GM18526 (cell line): ENCODE measurements around the gene RHOT1.

ENCODE experiments used
- POLR2A ChIP-seq: IDR thresholded peaks from 3 replicates; pipeline ENCODE4 v1.6.1; 2011; ENCODE audit not compliant: insufficient read length; ENCODE audit errors: extremely low read depth

Gene RHOT1

DNA sequence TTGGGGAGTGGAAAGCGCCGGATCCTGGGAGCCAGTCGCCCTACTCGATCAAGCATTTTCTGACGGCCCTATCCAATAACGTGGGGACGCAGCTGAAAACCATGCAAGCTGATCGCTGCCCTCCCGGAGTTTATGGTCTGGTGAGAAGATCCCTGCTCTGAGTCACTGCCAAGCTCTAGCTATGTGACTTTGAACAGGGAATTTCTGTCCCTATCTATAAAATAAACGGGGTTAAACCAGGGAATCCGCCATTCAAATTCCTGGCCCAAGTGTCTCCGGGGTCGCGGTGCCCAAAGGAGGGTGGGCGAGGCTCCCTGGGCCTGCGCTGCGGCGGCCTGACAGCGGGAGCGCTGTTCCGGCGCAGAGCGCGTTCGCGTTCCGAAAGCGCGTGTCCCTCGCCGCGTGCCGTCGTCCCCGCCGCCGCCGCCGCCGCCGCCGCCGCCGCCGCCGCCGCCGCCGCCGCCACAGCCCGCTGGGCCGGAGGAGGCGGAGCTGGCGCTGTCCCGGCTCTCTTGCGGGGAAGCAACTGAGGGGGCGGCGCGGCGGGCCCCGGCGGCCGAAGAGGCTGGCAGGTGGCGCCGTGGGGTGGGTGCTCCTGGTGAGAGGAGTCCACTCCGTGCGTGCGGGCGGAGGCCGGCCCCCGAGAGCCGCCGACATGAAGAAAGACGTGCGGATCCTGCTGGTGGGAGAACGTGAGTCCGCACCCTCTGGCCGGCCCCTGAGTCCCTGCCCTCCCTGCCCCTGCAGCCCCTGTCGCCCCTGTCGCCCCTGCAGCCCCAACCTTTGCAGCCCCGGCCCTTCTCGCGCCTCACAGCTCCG, at the start of gene RHOT1:
Gene RHOT1, plus strand, starts transcription at position 465 of the 819 bp plus-strand sequence. Its CDS starts 191 bp downstream, at position 656.
- peak; percentile 61 for TF ChIP-seq POLR2A

DNA sequence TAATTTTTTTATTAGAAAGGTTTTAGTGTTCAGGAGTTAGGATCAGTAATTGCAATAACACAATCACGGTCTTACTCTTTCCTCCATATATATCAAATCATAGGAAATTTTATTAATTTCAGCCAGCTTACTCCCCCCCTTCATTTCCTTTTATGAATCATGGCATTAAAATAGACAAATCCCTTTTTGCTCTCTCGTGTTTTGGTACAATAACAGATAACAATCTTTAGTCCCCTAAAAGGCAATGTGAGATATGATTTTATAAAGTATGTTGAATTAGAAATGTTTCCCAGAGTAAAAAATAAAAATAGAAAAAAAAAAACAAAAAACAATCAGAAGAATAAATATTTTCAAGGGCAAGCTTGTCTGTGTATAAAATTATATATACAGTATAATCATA, 42.6 kb upstream of the RHOT1 start:
- TF ChIP-seq POLR2A = no peak

DNA sequence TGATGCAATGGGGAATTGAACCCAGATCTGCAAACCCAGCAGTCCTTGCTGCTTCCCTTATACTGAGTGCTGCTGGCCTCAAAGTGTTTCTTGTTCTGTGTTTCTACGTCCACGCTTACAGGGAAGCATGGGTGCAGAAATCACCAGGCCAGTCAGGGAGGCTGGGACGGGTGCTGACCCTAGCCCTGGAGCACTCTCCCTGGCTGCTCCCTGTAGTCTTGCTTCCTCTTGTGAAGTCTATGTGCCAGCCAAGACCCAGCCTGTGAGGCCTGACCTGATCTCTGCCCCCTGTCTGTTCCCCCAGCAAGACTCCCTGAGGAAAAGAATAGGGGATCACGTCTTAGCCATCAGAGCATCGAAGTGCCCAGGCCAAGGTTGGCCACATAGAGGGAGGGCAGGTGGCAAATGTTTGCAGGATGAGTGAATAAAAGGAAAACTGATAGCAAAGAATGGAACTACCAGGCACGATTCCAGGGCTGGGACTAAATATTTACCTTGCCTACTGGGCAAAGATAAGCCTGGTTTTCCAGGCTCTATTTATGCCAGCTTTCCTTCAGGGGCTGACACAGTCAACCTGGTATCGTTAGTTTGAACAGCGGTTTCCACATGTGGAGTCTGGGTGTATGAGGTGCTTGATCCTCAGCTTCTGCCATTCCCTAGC, 41.2 kb upstream of the RHOT1 start:
- TF ChIP-seq POLR2A = no peak

DNA sequence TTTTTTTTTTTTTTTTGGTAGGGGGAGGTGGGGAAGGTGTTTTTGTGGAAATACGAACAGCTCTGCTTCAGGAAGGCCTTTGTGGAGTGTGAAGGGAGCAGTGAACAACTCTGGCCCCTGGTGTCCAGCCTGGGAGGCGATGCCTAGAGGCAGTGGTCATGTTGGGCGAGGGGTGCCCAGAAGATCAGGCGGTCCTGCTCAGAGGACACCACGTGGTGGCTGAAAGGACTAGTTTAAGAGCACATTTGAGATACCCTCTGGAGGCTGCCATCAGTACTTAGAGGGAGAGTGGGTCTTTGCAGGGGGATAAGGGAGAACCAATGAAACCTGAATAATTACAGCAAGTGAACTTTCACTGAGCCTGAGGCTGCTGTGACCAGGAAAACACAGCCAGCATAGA, 40.1 kb upstream of the RHOT1 start:
- no peak for TF ChIP-seq POLR2A

DNA sequence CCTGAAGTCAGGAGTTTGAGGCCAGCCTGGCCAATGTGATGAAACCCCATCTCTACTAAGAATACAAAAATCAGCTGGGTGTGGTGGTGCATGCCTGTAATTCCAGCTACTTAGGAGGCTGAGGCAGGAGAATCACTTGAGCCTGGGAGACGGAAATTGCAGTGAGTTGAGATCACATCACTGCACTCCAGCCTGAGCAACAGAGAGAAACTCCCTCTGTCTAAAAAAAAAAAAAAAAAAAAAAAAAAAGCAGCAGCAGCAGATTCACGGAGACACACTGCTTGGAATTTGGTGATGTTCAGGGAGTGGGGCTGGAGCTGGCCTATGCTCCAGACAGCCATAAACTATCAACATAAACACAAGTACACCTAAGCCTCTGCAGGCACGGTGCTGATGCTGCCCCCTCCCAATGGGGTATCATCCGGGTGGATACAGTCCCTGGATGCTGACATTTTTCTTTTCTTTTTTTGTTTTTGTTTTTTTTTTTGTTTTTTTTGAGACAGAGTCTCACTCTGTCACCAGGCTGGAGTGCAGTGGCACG, 39.6 kb upstream of the RHOT1 start:
- TF ChIP-seq POLR2A = no peak

DNA sequence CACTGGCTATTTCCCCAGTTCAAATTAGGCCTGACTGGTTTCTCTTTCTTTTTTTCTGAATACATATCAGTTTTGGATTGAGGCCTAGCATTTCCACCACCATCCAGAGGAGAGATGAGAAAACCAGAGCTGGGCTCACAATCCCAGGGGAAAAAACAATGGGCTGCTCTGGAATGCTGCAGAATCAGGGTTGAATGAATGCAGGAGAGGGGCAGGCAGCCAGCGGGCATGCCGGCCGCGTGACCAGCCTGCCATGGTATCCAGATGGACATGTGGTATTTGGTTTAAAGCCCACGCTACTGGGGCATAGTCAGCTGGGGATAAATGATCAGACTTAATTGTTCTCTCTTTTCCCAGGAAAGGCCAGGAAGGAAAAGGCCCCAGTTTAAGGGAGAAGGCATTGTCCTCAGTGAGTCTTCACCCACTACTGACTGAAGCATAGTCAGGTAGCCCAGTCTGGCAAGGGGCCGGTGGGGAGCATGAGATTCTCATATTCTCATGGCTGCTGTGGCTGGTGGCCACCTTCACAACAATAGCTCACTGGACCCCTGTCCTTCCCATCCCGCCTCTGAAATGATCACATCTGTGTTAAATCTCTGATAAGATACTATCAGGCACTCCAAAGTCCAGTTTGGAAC, 38.7 kb upstream of the RHOT1 start:
- TF ChIP-seq POLR2A = no peak

DNA sequence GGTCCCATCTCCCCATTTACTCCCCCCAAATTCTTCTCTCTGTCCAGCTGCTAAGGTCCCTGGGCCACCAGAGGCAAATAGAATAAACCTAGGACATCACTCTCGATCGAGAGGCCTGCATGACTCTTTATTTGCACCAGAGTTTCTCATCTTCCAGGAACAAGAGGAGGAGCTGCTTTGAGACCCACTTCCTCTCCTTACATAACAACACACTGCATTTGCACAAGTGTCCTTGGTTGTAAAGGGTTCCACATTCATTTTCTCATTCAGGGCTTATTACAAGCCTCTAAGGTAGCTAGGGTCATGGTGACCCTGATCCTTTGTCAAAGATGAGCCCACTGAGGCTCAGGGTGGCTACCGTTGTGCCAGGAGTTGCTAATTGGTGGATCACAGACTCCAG, 38.1 kb upstream of the RHOT1 start:
- TF ChIP-seq POLR2A = no peak

DNA sequence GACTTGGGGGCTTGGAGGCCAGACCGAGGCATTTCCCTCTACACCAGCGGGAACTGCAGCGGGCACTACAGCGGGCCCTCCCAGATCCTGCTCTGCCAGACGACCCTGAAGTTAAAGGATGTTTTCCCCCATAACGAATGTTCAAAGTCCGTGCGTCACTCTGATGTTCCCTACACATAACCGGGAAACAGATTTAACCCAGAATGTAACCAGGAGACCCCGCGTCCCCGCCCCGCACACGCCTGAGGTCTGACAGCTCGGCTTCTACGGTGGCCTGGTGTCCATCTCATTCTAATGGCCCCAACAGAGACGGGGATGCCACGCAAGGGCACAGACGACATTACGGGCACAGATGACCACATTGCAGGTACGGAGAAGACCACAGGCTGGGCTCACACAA, 31.7 kb upstream of the RHOT1 start:
- no peak for TF ChIP-seq POLR2A

DNA sequence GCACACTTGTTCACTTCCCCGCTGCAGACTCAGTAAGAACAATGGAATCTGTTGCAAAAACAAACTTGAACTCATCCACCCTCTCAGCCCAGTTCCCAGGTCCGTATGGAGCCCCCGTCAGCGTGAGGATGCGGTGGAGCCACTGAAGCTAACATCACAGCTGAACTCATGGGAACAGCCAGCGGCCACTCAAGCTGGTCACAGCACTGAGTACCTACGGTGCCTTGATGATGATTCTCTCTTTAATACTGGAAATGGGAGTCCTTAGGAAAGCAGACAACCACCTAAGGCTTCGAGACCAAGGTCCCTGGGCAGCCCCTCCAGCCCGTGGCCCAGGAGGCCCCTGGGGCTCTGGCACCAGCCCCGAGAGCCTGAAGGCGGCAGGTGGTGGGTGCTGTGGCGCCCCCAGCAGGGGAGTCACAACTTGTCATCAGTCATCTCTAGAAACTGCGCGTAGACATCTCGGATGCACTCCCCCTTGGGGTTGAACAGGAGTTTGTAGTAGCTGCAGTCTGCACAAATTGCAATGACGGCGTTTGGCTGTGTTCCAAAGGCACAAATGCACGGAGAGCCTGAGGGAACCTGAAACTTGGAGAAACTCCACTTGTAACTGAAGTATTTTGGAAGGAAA, 31.0 kb upstream of the RHOT1 start:
- no peak for TF ChIP-seq POLR2A

DNA sequence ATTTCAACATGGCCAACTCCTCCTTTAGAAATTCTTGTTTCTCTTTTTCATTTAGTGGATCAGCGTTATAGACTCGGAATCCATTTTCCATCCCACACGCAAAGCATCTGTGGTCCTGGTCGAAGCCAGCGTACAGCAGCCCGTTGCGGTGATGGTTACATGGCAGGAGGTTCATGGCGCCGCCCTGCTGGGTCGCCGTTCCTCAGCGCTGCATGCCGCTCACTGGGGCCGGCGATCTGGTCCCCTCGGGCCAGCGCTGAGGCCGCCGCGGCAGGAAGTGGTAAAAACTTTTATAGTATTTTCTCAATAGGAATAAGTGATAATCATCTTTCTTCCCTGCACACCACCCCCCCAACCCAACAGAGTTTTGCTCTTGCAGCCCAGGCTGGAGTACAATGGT, 29.9 kb upstream of the RHOT1 start:
- no peak for TF ChIP-seq POLR2A

DNA sequence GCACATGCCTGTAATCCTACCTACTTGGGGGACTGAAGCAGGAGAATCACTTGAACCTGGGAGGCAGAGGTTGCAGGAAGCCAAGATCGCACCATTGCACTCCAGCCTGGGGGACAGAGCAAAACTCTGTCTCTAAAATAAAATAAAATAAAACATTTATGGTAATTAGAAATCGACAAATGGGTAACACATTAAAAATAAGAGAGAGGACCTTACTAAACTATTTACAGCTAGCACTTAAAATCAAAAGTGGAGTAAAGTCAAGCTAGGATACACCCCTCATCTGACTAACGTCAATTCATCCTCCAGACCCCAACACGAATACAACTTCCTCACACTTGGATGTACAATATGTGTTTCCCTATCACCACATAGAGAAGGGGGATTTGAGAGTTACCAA, 27.8 kb upstream of the RHOT1 start:
- TF ChIP-seq POLR2A = no peak

DNA sequence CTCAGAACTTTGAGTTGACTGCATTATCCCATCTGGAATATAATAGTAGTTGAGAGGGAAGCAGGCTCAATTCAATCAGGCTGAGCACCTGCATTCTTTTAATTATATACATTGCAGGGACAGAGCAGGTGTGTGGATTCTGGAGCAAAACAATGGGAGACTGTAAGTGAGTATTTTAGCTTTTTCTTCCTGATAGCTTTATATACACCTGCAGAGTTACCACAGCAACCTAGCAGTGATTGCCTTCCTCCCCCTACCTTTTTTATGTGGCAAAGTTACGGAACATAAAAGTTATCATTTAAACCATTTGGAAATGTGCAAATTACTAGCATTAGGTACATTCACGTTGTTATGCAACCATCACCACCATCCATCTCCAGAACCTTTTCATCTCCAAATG, 25.4 kb upstream of the RHOT1 start:
- no peak for TF ChIP-seq POLR2A

DNA sequence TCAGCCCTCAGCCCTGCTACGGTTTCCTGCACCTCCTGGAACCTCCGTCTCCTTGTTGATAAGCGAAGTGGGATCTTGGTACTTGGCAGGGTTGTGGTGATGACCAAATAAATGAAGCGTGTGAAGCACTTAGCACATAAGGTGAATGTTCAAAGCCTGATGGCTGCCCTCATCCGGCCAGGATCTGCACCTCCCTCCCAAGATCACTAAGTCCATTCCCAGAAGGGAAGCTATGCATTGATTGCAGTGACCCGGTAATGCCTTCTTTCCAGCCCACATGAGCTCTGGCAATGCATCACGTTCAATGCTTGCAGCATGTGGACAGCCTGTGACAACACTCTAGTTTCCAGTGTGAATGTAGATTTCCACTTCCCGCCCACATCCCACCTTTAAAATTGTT, 24.9 kb upstream of the RHOT1 start:
- no peak for TF ChIP-seq POLR2A

DNA sequence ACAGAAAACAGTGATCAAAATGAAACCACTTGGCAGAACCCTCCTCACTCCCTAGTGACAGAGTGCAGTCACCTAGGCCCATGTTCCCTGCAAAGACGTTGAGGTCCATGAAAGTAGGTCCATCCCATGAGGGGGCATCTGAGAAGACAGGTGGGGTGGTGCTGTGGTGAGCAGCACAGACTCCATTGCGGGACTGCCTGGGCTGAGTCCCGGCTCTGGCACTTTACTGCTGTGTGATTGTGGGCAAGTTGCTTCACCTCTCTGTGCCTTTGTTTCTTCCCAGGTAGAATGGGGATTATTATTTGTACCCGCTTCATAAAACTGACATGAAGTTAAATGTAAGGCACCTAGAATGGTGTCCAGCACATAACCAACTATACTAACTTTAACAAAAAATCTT, 23.5 kb upstream of the RHOT1 start:
- TF ChIP-seq POLR2A = no peak

DNA sequence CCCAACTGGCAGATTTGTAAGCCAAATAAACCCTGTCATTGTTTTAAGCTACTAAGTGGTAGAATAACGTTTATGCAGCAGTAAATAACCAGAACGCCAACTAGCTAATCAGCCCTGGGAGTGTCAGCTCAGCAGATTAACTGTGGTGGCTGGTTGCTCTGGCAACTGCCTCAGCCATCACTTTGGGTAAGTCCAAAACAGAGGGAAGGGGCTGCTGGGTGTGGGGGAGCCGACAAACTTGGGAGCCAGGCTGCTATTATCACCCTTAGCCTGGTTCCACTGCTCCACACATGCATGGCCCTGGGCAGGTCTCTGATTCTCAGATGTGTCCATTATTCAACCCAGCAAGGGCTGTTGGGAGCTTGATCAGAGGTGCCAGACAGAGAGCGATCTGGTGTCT, 22.2 kb upstream of the RHOT1 start:
- TF ChIP-seq POLR2A = no peak
